Mammary epithelial cell (primary cell): ENCODE results near the gene TPSB2.

Source experiments
- EZH2 ChIP-seq: IDR thresholded peaks from 2 replicates; pipeline ENCODE4 v1.6.1; 2012; ENCODE audit warnings: low read length, inconsistent platforms, borderline replicate concordance
- TF ChIP-seq, protein P1 (sequence below), 2 donors: IDR thresholded peaks in 1 of 2; conservative IDR thresholded peaks in 1 of 2; 2 replicates each; pipeline ENCODE4 v1.5.1; 2011 to 2012; ENCODE audit warnings: inconsistent platforms in 2 of 2, low read length in 2 of 2, mild to moderate bottlenecking in 2 of 2, control low read depth in 1 of 2, low read depth in 1 of 2; ENCODE audit not compliant: insufficient read depth in 1 of 2; ENCODE audit errors: extremely low read depth in 1 of 2

DNA sequence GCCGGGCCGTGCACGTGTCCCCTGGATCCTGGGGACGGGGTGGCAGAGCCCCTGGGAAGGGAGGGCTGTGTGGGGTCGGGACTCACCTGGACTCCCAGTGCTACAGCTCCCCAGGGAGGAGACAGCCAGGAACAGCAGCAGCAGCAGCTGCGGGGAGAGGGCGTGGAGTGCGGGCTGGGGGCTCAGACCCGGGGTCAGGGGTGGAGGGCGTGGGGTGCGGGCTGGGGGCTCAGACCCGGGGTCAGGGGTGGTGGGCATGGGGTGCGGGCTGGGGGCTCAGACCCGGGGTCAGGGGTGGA lies 46.5 kb upstream of the TPSB2 start:
- TF ChIP-seq, protein P1, sequence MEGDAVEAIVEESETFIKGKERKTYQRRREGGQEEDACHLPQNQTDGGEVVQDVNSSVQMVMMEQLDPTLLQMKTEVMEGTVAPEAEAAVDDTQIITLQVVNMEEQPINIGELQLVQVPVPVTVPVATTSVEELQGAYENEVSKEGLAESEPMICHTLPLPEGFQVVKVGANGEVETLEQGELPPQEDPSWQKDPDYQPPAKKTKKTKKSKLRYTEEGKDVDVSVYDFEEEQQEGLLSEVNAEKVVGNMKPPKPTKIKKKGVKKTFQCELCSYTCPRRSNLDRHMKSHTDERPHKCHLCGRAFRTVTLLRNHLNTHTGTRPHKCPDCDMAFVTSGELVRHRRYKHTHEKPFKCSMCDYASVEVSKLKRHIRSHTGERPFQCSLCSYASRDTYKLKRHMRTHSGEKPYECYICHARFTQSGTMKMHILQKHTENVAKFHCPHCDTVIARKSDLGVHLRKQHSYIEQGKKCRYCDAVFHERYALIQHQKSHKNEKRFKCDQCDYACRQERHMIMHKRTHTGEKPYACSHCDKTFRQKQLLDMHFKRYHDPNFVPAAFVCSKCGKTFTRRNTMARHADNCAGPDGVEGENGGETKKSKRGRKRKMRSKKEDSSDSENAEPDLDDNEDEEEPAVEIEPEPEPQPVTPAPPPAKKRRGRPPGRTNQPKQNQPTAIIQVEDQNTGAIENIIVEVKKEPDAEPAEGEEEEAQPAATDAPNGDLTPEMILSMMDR (conservative IDR thresholded peaks at IDR 0.05 in 1 of 2, IDR thresholded peaks at IDR 0.05 in 1 of 2; ENCODE audit: extremely low read depth in 1 of 2, insufficient read depth in 1 of 2, low read depth in 1 of 2, low read length in 2 of 2): no peak
- TF ChIP-seq EZH2: no peak
